Loucy (cell line): Measurements from ENCODE around the gene MIEF1.

Experiments used
- EZH2phosphoT487 ChIP-seq: fragments of 200-600 bp; IDR thresholded peaks from 2 replicates; pipeline ENCODE4 v1.6.1; 2018; ENCODE audit warnings: antibody characterized with exemption, mild to moderate bottlenecking, moderate library complexity, borderline replicate concordance
- TF ChIP-seq, protein P1 (sequence below): fragments of 200-600 bp; sonication (generic); conservative IDR thresholded peaks from 2 replicates; pipeline ENCODE4 v1.5.1; 2014; ENCODE audit warnings: mild to moderate bottlenecking, antibody characterized with exemption, low read length

DNA sequence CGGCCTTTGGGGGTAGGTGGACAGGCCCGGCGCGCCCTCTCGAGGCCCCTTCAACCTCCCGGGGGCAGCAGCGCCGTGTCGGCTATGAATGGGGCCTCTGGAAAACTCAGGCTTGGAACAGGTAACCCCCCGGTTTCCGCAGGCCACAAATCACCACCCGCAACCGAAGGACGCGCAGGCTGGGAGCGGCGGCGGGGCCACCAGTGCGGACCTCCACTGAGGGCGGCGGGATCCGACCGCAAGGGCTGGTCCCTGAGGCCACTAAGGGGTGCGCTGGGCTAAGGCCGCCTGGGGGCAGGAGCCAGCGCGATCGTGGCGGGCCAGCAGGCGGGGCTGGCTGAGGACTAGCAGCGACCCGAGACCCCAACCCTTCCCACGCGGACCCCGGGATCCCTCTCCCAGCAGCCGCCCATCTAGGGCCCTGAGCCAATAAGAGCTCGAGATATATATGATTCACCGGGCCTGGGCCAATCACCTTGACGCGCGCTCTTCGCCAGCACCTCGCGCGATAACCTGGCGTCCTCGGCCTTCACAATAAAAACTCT, 17.7 kb downstream of the MIEF1 start:
- TF ChIP-seq EZH2phosphoT487, result no peak
- TF ChIP-seq, protein P1, sequence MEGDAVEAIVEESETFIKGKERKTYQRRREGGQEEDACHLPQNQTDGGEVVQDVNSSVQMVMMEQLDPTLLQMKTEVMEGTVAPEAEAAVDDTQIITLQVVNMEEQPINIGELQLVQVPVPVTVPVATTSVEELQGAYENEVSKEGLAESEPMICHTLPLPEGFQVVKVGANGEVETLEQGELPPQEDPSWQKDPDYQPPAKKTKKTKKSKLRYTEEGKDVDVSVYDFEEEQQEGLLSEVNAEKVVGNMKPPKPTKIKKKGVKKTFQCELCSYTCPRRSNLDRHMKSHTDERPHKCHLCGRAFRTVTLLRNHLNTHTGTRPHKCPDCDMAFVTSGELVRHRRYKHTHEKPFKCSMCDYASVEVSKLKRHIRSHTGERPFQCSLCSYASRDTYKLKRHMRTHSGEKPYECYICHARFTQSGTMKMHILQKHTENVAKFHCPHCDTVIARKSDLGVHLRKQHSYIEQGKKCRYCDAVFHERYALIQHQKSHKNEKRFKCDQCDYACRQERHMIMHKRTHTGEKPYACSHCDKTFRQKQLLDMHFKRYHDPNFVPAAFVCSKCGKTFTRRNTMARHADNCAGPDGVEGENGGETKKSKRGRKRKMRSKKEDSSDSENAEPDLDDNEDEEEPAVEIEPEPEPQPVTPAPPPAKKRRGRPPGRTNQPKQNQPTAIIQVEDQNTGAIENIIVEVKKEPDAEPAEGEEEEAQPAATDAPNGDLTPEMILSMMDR, result peak; percentile 54
